HG03025 (cell line): ENCODE measurements around the gene SCNN1A.

Source experiments
- ATAC-seq: cut with Tn5 transposase; IDR thresholded peaks from one replicate; pipeline ENCODE4 v1.9.1; 2021; ENCODE audit warnings: mild to moderate bottlenecking, moderate library complexity; ENCODE audit not compliant: unreplicated experiment, low FRiP score

The SCNN1A gene

GRCh38 chr12:6301721-6302120, 73.6 kb downstream of the SCNN1A start:
- no peak for ATAC-seq

- no peak for ATAC-seq
These were observed 78.2 kb downstream of the SCNN1A start for GRCh38 chr12:6297170-6297569.
